Esophagus muscularis mucosa (tissue), 4 donors: ENCODE measurements around the gene PRSS1. TPM values are rescaled to one million over a fixed set of nuclear protein-coding genes. Genes with fewer than 3 reads are reported as not detected.

ENCODE experiments used
- DNase-seq: peaks from one replicate; pipeline ENCODE4 v3.0.0-alpha.2; 2017; ENCODE audit errors: extremely low spot score
- H3K27ac ChIP-seq, 4 donors: fragments of 200-600 bp; sonication (generic); replicated peaks in 1 of 4; 1 replicate in 3 of 4; 2 replicates in 1 of 4; pipeline ENCODE4 v1.5.1; 2016 to 2019; ENCODE audit warnings: mild to moderate bottlenecking in 1 of 4
- H3K27me3 ChIP-seq, 4 donors: fragments of 200-600 bp; sonication (generic); one replicate each; pipeline versions ENCODE4 v1.5.1 to v1.6.0; 2016 to 2019
- H3K36me3 ChIP-seq, 4 donors: fragments of 200-600 bp; sonication (generic); one replicate each; pipeline ENCODE4 v1.5.1; 2016 to 2019
- H3K4me1 ChIP-seq, 4 donors: fragments of 200-600 bp; sonication (generic); one replicate each; pipeline ENCODE4 v1.5.1; 2016 to 2019
- H3K4me3 ChIP-seq, 4 donors: fragments of 200-600 bp; sonication (generic); 1 replicate in 2 of 4; 2 replicates in 2 of 4; pipeline ENCODE4 v1.5.1; 2016 to 2019; ENCODE audit warnings: mild to moderate bottlenecking in 4 of 4, moderate library complexity in 1 of 4
- H3K9me3 ChIP-seq, 4 donors: fragments of 200-600 bp; sonication (generic); 1 replicate in 3 of 4; 2 replicates in 1 of 4; pipeline ENCODE4 v1.5.1; 2016 to 2019
- CTCF ChIP-seq, 3 experiments: fragments of 200-600 bp in 2 of 3; fragments of 450-650 bp in 1 of 3; sonication (generic) in 2 of 3; IDR thresholded peaks; one replicate each; pipeline ENCODE4 v1.5.1; 2017 to 2019; ENCODE audit warnings: antibody characterized with exemption in 3 of 3, mild to moderate bottlenecking in 2 of 3, moderate library complexity in 1 of 3
- EP300 ChIP-seq: sonication (generic); formaldehyde crosslinking; IDR thresholded peaks from one replicate; pipeline ENCODE4 v1.6.1; 2017; ENCODE audit warnings: antibody characterized with exemption
- POLR2A ChIP-seq: fragments of 450-650 bp; IDR thresholded peaks from one replicate; pipeline ENCODE4 v1.6.1; 2017; ENCODE audit warnings: antibody characterized with exemption, moderate library complexity, mild to moderate bottlenecking, low read depth
- POLR2AphosphoS5 ChIP-seq, 2 donors: sonication (generic); formaldehyde crosslinking; IDR thresholded peaks; one replicate each; pipeline ENCODE4 v1.6.1; 2017; ENCODE audit warnings: antibody characterized with exemption in 2 of 2
- WGBS: methylation state at CpG from one replicate; pipeline ENCODE4 v1.1.5; 2018; 5-methylcytosine and 5-hydroxymethylcytosine counted together
- intact Hi-C: fragments of 100-400 bp; cut with DNase I; formaldehyde crosslinking; loops from one replicate; pipeline ENCODE4 v1.15.1; 2023
- total RNA-seq, 4 donors: library from RNA; depleted of rRNA; stranded (reverse); fragments of >200 nt; gene quantifications; one replicate each; pipeline versions ENCODE4 v1.1.0 to v1.2.1, GENCODE V29; 2016

Gene PRSS1
- total RNA-seq, 4 donors from 2014 or later: not detected

- intact Hi-C loops: no loop called here
- DNase-seq: no peak
- no peak for TF ChIP-seq EP300
- TF ChIP-seq POLR2AphosphoS5 (IDR thresholded peaks at IDR 0.05): no peak
- no peak for TF ChIP-seq POLR2A
- TF ChIP-seq CTCF (IDR thresholded peaks at IDR 0.05): no peak
- Histone ChIP-seq H3K27ac (no peak overlapping the region), H3K4me3 (no peak overlapping the region), H3K27me3 (peaks cover 0 to 6% (median 0%) of the 10 kb centered on the region in 4 donors), H3K36me3 (no peaks in the 10 kb centered on the region), H3K4me1 (no peaks in the 10 kb centered on the region), H3K9me3 (no peaks in the 10 kb centered on the region)
- WGBS: 78% methylated on average over 4 of the region's 6 CpGs
Measured at GRCh38 chr7:142717453-142717852, 31.8 kb upstream of the PRSS1 start.

GRCh38 chr7:142718313-142718712, 31.0 kb upstream of the PRSS1 start:
- no peak for DNase-seq
- Histone ChIP-seq H3K9me3 (no peaks in the 10 kb centered on the region), H3K4me3 (no peak overlapping the region), H3K4me1 (no peaks in the 10 kb centered on the region), H3K36me3 (no peaks in the 10 kb centered on the region), H3K27ac (no peak overlapping the region), H3K27me3 (peaks cover 0 to 12% (median 0%) of the 10 kb centered on the region in 4 donors)
- no peak for TF ChIP-seq POLR2A
- no peak for TF ChIP-seq EP300
- no peak for TF ChIP-seq POLR2AphosphoS5 (IDR thresholded peaks at IDR 0.05)
- TF ChIP-seq CTCF (IDR thresholded peaks at IDR 0.05): no peak
- WGBS: 53% methylated on average over 1 of the region's 1 CpG
- intact Hi-C loops: no loop called here

- intact Hi-C loops: no loop called here
- TF ChIP-seq POLR2A (no peak), EP300 (no peak), POLR2AphosphoS5 (IDR thresholded peaks at IDR 0.05) (no peak), CTCF (IDR thresholded peaks at IDR 0.05) (no peak)
- no peak overlapping the region for H3K4me3 ChIP-seq
- peaks cover 0 to 18% (median 0%) of the 10 kb centered on the region in 4 donors for H3K27me3 ChIP-seq
- DNase-seq: no peak
- H3K36me3 ChIP-seq: no peaks in the 10 kb centered on the region
- no peak overlapping the region for H3K27ac ChIP-seq
- H3K4me1 ChIP-seq: no peaks in the 10 kb centered on the region
- no peaks in the 10 kb centered on the region for H3K9me3 ChIP-seq
- WGBS: 87% methylated on average over 6 of the region's 8 CpGs
Measured at GRCh38 chr7:142720172-142720773, 29.0 kb upstream of the PRSS1 start.

GRCh38 chr7:142720986-142721385, 28.3 kb upstream of the PRSS1 start:
- no peak for DNase-seq
- Histone ChIP-seq H3K4me3 (no peak overlapping the region), H3K9me3 (no peaks in the 10 kb centered on the region), H3K36me3 (no peaks in the 10 kb centered on the region), H3K27ac (no peak overlapping the region), H3K27me3 (peaks cover 0 to 18% (median 0%) of the 10 kb centered on the region in 4 donors), H3K4me1 (no peaks in the 10 kb centered on the region)
- no peak for TF ChIP-seq CTCF (IDR thresholded peaks at IDR 0.05)
- TF ChIP-seq POLR2AphosphoS5 (IDR thresholded peaks at IDR 0.05): no peak
- WGBS: 88% methylated on average over 10 of the region's 10 CpGs
- intact Hi-C loops: no loop called here

- Histone ChIP-seq H3K27ac (no peak overlapping the region), H3K27me3 (peaks cover 0 to 18% (median 0%) of the 10 kb centered on the region in 4 donors), H3K36me3 (no peaks in the 10 kb centered on the region), H3K4me1 (no peaks in the 10 kb centered on the region), H3K9me3 (no peaks in the 10 kb centered on the region), H3K4me3 (no peak overlapping the region)
- no peak for TF ChIP-seq EP300
- no peak for TF ChIP-seq CTCF (IDR thresholded peaks at IDR 0.05)
- TF ChIP-seq POLR2AphosphoS5 (IDR thresholded peaks at IDR 0.05): no peak
- TF ChIP-seq POLR2A: no peak
- intact Hi-C loops: no loop called here
- no peak for DNase-seq
- WGBS: 65% methylated on average over 15 of the region's 15 CpGs
Measured at GRCh38 chr7:142722248-142722794, 27.0 kb upstream of the PRSS1 start.
